HepG2 (cell line): ENCODE measurements around the gene PDK2. TPM values are rescaled to one million over a fixed set of nuclear protein-coding genes. Genes with fewer than 3 reads are reported as not detected.
A peak's percentile ranks its signal among the peaks of the same experiment; 100 is the strongest.

Source experiments
- ASH2L ChIP-seq: fragments of 300-600, 200-600 bp; sonication (generic); IDR thresholded peaks from 2 replicates; pipeline ENCODE4 v1.7.0; 2017; ENCODE audit warnings: low read depth, mild to moderate bottlenecking, moderate library complexity, mixed read lengths, low read length; ENCODE audit not compliant: insufficient read length
- DNMT3B ChIP-seq: conservative IDR thresholded peaks from 2 replicates; pipeline ENCODE4 v1.6.1; 2016; ENCODE audit warnings: missing biosample characterization, control low read depth
- HDAC2 ChIP-seq: sonication (generic); formaldehyde crosslinking; IDR thresholded peaks from 2 replicates; pipeline ENCODE4 v1.4.0; 2020; ENCODE audit warnings: missing genetic modification reagents
- KLF6 ChIP-seq: IDR thresholded peaks from 2 replicates; pipeline ENCODE4 v1.8.0; 2016; ENCODE audit warnings: missing biosample characterization, missing genetic modification reagents
- MEIS1 ChIP-seq: sonication (generic); formaldehyde crosslinking; IDR thresholded peaks from 2 replicates; pipeline ENCODE4 v1.9.0; 2021; ENCODE audit warnings: mild to moderate bottlenecking, missing genetic modification reagents, moderate library complexity, borderline replicate concordance
- MIER2 ChIP-seq: IDR thresholded peaks from 2 replicates; pipeline ENCODE4 v1.6.1; 2016; ENCODE audit warnings: missing biosample characterization, missing genetic modification reagents
- PHF5A ChIP-seq: IDR thresholded peaks from one replicate; pipeline ENCODE4 v1.6.1; 2018; ENCODE audit warnings: low read depth, missing genetic modification reagents; ENCODE audit not compliant: unreplicated experiment
- SMAD9 ChIP-seq: sonication (generic); formaldehyde crosslinking; IDR thresholded peaks from 2 replicates; pipeline ENCODE4 v1.5.1; 2020; ENCODE audit warnings: mild to moderate bottlenecking, missing genetic modification reagents
- SP2 ChIP-seq: sonication (generic); formaldehyde crosslinking; IDR thresholded peaks from 2 replicates; pipeline ENCODE4 v1.5.1; 2020; ENCODE audit warnings: mild to moderate bottlenecking, missing genetic modification reagents
- TBP ChIP-seq: sonication (generic); formaldehyde crosslinking; IDR thresholded peaks from 2 replicates; pipeline ENCODE4 v1.5.0; 2020; ENCODE audit warnings: missing genetic modification reagents
- ZC3H13 ChIP-seq: sonication (generic); formaldehyde crosslinking; IDR thresholded peaks from 2 replicates; pipeline ENCODE4 v1.8.1; 2023; ENCODE audit warnings: mild to moderate bottlenecking, missing genetic modification reagents, moderate library complexity
- ZNF451 ChIP-seq: sonication (generic); formaldehyde crosslinking; IDR thresholded peaks from 2 replicates; pipeline ENCODE4 v1.5.0; 2020; ENCODE audit warnings: mild to moderate bottlenecking, missing genetic modification reagents
- ZNF772 ChIP-seq: sonication (generic); formaldehyde crosslinking; IDR thresholded peaks from 2 replicates; pipeline ENCODE4 v1.5.0; 2020; ENCODE audit warnings: mild to moderate bottlenecking, missing genetic modification reagents
- ZNF782 ChIP-seq: sonication (generic); formaldehyde crosslinking; IDR thresholded peaks from 2 replicates; pipeline ENCODE4 v1.4.0; 2020; ENCODE audit warnings: missing genetic modification reagents, mild to moderate bottlenecking, borderline replicate concordance
- polyA plus RNA-seq, 8 experiments: library from polyadenylated mRNA; depleted of rRNA in 3 of 8; stranded (reverse) in 7 of 8; unstranded in 1 of 8; fragments of >200 nt; fragmentation: Illumina TruSeq in 4 of 8; extraction: Trizol in 4 of 8; gene quantifications; 2 replicates each; pipeline versions ENCODE4 v1.2.1 to v1.2.3, GENCODE V29; 2011 to 2016; ENCODE audit warnings: low read depth in 4 of 8, missing spikeins in 1 of 8, mixed read lengths in 1 of 8; ENCODE audit not compliant: insufficient read depth in 1 of 8
- total RNA-seq, 5 experiments: library from RNA; depleted of rRNA; stranded (reverse); fragments of >200 nt; fragmentation: Illumina TruSeq; extraction: Trizol; gene quantifications; 2 replicates each; pipeline ENCODE4 v1.2.3, GENCODE V29; 2016; ENCODE audit warnings: low read depth in 1 of 5
- TF ChIP-seq, protein P1 (sequence below): sonication (generic); formaldehyde crosslinking; IDR thresholded peaks from 2 replicates; pipeline ENCODE4 v1.5.0; 2020; ENCODE audit warnings: mild to moderate bottlenecking, missing genetic modification reagents
- TF ChIP-seq, protein P2 (sequence below): sonication (generic); formaldehyde crosslinking; IDR thresholded peaks from 2 replicates; pipeline ENCODE4 v1.9.0; 2021; ENCODE audit warnings: missing genetic modification reagents, mild to moderate bottlenecking, borderline replicate concordance
- TF ChIP-seq, protein P3 (sequence below): sonication (generic); formaldehyde crosslinking; IDR thresholded peaks from 2 replicates; pipeline ENCODE4 v1.5.1; 2020; ENCODE audit warnings: mild to moderate bottlenecking, missing genetic modification reagents
- TF ChIP-seq, protein P4 (sequence below): IDR thresholded peaks from 2 replicates; pipeline ENCODE4 v1.6.1; 2012; ENCODE audit warnings: inconsistent platforms
- TF ChIP-seq, protein P5 (sequence below): sonication (generic); formaldehyde crosslinking; IDR thresholded peaks from 2 replicates; pipeline ENCODE4 v1.4.0; 2020; ENCODE audit warnings: low read depth, mild to moderate bottlenecking, missing genetic modification reagents
- TF ChIP-seq, protein P6 (sequence below): sonication (generic); formaldehyde crosslinking; IDR thresholded peaks from 2 replicates; pipeline ENCODE4 v1.4.0; 2020; ENCODE audit warnings: missing genetic modification reagents

PDK2 gene
- total and polyA plus RNA-seq, 2 of the 13 experiments (the other 11 are each of a cell fraction or from before 2014, with no cell fraction given), result 18.5 to 59.7 TPM

DNA sequence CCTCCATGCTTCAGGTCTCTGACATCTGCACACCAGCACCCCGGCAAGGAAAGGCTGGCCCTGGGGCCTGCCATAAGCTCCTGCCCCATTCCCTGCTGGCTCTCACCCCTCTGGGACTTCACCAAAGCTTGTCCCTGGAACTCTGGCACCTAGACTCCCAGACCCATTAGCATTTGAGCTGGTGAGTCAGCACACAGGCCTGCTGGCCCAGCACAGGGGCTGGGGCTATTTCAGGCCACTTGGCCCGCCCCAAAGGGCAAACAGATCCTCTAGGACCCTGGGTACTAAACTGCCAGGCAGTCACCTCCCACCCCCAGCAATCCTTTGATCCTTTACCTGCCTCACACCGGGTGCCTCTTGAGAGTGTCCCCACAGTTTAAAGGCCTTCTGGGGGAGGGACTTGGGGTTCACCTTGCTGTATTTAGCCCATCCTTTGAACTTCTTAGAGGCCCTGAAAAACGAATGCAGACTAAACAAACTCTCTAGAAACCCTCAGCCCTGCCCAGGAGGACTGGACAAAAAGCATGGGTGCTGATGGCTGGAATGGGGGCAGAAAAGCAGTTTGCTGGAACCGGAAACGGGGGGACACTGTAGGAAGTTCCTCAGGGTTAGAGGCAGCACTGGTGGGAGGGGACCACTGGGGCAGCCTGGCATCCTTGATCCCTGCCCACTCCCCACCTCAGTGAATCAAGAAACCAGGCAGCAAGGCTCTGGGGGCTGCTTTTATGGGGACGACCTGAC is 38.0 kb downstream of the PDK2 start (continued):
- TF ChIP-seq, protein P1, sequence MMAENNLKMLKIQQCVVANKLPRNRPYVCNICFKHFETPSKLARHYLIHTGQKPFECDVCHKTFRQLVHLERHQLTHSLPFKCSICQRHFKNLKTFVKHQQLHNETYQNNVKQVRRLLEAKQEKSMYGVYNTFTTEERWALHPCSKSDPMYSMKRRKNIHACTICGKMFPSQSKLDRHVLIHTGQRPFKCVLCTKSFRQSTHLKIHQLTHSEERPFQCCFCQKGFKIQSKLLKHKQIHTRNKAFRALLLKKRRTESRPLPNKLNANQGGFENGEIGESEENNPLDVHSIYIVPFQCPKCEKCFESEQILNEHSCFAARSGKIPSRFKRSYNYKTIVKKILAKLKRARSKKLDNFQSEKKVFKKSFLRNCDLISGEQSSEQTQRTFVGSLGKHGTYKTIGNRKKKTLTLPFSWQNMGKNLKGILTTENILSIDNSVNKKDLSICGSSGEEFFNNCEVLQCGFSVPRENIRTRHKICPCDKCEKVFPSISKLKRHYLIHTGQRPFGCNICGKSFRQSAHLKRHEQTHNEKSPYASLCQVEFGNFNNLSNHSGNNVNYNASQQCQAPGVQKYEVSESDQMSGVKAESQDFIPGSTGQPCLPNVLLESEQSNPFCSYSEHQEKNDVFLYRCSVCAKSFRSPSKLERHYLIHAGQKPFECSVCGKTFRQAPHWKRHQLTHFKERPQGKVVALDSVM (CRISPR knock-in tag), result no peak
- TF ChIP-seq, protein P2, sequence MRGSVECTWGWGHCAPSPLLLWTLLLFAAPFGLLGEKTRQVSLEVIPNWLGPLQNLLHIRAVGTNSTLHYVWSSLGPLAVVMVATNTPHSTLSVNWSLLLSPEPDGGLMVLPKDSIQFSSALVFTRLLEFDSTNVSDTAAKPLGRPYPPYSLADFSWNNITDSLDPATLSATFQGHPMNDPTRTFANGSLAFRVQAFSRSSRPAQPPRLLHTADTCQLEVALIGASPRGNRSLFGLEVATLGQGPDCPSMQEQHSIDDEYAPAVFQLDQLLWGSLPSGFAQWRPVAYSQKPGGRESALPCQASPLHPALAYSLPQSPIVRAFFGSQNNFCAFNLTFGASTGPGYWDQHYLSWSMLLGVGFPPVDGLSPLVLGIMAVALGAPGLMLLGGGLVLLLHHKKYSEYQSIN (CRISPR knock-in tag), result no peak
- TF ChIP-seq, protein P3, sequence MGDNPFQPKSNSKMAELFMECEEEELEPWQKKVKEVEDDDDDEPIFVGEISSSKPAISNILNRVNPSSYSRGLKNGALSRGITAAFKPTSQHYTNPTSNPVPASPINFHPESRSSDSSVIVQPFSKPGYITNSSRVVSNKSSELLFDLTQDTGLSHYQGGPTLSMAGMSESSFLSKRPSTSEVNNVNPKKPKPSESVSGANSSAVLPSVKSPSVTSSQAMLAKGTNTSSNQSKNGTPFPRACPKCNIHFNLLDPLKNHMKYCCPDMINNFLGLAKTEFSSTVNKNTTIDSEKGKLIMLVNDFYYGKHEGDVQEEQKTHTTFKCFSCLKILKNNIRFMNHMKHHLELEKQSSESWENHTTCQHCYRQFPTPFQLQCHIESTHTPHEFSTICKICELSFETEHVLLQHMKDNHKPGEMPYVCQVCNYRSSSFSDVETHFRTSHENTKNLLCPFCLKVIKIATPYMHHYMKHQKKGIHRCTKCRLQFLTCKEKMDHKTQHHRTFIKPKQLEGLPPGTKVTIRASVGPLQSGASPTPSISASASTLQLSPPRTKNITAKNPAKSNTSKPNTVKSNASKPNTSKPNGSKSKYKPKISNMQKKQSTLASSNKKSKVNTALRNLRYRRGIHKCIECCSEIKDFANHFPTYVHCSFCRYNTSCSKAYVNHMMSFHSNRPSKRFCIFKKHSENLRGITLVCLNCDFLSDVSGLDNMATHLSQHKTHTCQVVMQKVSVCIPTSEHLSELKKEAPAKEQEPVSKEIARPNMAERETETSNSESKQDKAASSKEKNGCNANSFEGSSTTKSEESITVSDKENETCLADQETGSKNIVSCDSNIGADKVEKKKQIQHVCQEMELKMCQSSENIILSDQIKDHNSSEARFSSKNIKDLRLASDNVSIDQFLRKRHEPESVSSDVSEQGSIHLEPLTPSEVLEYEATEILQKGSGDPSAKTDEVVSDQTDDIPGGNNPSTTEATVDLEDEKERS, result no peak
- peak; percentile 53; the same call in 1 of the 2 replicates for TF ChIP-seq MIER2 (CRISPR knock-in tag)
- no peak for TF ChIP-seq SP2 (CRISPR knock-in tag)
- TF ChIP-seq MEIS1 (CRISPR knock-in tag), result no peak
- TF ChIP-seq ASH2L, result no peak
- TF ChIP-seq, protein P4, sequence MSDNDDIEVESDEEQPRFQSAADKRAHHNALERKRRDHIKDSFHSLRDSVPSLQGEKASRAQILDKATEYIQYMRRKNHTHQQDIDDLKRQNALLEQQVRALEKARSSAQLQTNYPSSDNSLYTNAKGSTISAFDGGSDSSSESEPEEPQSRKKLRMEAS, result peak; percentile 38; the same call in 1 of the 2 replicates
- TF ChIP-seq TBP (CRISPR knock-in tag), result no peak
- TF ChIP-seq HDAC2 (CRISPR knock-in tag), result peak; percentile 77
- no peak for TF ChIP-seq ZNF451 (CRISPR knock-in tag)
- TF ChIP-seq PHF5A (CRISPR knock-in tag), result peak; percentile 30
- TF ChIP-seq ZNF782 (CRISPR knock-in tag), result no peak
- TF ChIP-seq, protein P5, sequence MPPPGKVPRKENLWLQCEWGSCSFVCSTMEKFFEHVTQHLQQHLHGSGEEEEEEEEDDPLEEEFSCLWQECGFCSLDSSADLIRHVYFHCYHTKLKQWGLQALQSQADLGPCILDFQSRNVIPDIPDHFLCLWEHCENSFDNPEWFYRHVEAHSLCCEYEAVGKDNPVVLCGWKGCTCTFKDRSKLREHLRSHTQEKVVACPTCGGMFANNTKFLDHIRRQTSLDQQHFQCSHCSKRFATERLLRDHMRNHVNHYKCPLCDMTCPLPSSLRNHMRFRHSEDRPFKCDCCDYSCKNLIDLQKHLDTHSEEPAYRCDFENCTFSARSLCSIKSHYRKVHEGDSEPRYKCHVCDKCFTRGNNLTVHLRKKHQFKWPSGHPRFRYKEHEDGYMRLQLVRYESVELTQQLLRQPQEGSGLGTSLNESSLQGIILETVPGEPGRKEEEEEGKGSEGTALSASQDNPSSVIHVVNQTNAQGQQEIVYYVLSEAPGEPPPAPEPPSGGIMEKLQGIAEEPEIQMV (CRISPR knock-in tag), result no peak
- peak; percentile 61; the same call in 1 of the 2 replicates for TF ChIP-seq DNMT3B
- no peak for TF ChIP-seq ZNF772 (CRISPR knock-in tag)
- 0 out of 2 replicates have a peak, but pooled peaks have one; percentile 20 for TF ChIP-seq KLF6
- TF ChIP-seq, protein P6, sequence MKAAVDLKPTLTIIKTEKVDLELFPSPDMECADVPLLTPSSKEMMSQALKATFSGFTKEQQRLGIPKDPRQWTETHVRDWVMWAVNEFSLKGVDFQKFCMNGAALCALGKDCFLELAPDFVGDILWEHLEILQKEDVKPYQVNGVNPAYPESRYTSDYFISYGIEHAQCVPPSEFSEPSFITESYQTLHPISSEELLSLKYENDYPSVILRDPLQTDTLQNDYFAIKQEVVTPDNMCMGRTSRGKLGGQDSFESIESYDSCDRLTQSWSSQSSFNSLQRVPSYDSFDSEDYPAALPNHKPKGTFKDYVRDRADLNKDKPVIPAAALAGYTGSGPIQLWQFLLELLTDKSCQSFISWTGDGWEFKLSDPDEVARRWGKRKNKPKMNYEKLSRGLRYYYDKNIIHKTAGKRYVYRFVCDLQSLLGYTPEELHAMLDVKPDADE (CRISPR knock-in tag), result no peak
- no peak for TF ChIP-seq ZC3H13 (CRISPR knock-in tag)
- TF ChIP-seq SMAD9 (CRISPR knock-in tag), result no peak
